Hematopoietic multipotent progenitor cell treated with erythropoietin and hydrocortisone succinate and interleukin-3 and kit ligand, for 17 days (in vitro differentiated cells): ENCODE measurements around the gene HDAC1.

ENCODE experiments used
- DNase-seq: peaks from one replicate; pipeline ENCODE4 v3.0.0-alpha.2; 2015; ENCODE audit warnings: low spot score

HDAC1 gene

DNA sequence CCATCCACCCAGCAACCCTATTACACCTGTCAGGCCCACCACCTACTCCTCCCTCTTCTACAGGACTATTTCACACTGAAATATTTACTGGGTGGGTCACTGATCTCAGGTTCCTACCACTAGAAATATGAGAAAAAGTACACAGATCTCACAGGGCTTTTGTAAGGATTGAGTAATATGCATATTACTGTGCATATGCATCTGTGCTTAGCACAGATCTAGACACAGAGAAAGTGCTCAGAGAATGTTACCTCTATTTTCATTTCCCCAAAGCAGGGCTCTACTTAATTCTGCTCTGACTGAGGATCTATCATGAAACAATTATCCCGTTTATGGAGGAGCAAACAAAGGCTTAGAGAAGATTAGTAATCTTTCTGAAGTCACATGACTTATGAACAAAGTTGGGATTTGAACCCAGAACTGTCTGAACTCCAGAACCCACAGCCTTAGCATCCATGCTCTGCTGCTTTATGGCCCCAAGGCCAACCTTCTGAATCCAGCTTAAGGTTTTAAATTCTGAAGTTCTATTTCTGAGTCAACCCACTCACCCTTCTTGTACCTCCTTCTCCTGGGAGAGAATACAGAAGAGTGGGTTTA is 82.2 kb downstream of the HDAC1 start:
- DNase-seq = no peak

DNA sequence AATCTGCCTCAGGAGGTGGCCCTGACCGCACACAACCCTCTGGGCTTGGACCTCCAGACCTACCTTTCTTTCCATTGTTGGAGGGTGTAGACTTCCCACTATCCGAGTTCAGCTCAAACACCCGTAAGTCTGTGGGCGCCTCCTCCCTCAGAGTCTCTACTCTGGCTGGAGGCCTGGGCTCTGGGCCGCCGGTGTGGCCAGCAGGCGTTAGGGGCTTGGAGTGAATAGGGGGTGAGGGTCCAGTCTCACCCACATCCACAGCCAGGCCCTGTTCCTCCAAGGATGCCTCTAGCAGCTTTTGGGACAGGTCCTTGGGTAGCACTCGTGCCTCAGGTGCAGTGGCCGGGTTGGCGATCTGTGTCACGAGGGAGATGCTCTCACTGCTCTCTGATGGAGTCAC is 84.3 kb downstream of the HDAC1 start:
- no peak for DNase-seq

DNA sequence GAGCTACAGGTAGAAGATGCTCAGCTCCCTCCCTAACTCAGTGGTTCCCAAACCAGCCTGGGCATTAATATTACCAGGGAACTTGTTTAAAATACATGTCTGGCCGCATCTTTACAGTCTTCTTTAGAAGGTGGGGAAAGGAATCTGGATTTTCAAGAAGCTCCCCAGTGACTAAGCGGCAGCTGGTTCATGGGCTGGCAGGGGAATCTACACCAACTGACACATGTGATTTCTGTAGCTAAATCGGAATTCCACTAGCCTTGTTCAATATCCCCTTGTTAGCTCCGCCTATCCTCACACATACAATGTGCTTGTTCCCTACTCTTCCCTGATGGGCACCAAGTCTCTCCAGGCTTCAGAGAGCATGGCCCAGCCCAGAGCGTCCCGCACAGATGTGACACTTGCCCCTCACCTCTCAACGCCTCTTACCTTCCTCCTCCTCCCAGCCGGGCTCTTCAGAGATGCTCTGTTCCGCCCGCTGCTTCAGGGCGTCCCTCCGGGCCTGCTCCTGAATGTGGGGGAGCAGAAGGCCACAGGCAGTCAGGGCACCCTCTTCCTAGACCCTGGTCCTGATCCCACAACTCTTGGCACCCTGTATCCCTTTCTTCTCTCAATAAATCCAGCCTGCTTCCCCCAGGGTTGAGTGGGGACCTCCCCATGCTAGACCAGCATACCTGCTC is 85.8 kb downstream of the HDAC1 start:
- no peak for DNase-seq

DNA sequence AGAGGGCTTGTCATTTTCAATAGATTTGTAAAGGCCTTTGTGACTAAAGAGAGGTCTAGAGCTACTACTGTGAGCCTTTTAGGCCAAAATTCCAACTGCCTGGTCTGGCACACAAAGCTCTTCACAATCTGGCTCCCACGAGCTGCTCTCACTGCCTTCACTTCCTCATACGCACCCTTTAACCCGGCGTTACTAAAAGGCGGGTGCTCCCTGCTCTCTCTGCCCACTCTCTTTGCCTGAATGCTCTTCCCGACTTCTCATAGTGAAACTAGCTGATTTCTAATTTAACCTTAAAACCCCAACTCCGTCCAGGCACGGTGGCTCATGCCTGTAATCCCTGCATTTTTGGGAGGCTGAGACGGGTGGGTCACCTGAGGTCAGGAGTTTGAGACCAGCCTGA is 88.2 kb downstream of the HDAC1 start:
- DNase-seq = no peak
